ENCODE results near the gene PTCD1. TPM values are rescaled to one million over a fixed set of nuclear protein-coding genes. Genes with fewer than 3 reads are reported as not detected.

Gene PTCD1
- total RNA-seq, 1 donor from 2014 or later = 5.4 TPM

GRCh38 chr7:99372275-99373090, 66.1 kb downstream of the PTCD1 start:
- Mint-ChIP-seq H3K4me1 (ENCODE audit: low read depth) (peaks cover 36% of the 10 kb centered on the region), H3K27me3 (ENCODE audit: low read depth) (no peaks in the 10 kb centered on the region), H3K27ac (ENCODE audit: unreplicated experiment) (peak overlapping the region; percentile 87), H3K9me3 (ENCODE audit: low read depth) (no peaks in the 10 kb centered on the region), H3K36me3 (ENCODE audit: low read depth) (no peaks in the 10 kb centered on the region), H3K4me3 (ENCODE audit: unreplicated experiment) (peak overlapping the region; percentile 43)
- no peak for TF ChIP-seq CTCF (IDR thresholded peaks at IDR 0.05)
- no peak for DNase-seq (ENCODE audit: low spot score)

- Mint-ChIP-seq H3K4me3 (ENCODE audit: unreplicated experiment) (no peak overlapping the region), H3K4me1 (ENCODE audit: low read depth) (peaks cover 36% of the 10 kb centered on the region), H3K27ac (ENCODE audit: unreplicated experiment) (no peak overlapping the region), H3K9me3 (ENCODE audit: low read depth) (no peaks in the 10 kb centered on the region), H3K36me3 (ENCODE audit: low read depth) (peaks cover 4% of the 10 kb centered on the region), H3K27me3 (ENCODE audit: low read depth) (no peaks in the 10 kb centered on the region)
- no peak for TF ChIP-seq CTCF (IDR thresholded peaks at IDR 0.05)
- DNase-seq (ENCODE audit: low spot score) = no peak
Measured at GRCh38 chr7:99371376-99371920, 67.2 kb downstream of the PTCD1 start.

GRCh38 chr7:99369767-99370391, 68.7 kb downstream of the PTCD1 start:
- Mint-ChIP-seq H3K9me3 (ENCODE audit: low read depth) (no peaks in the 10 kb centered on the region), H3K27ac (ENCODE audit: unreplicated experiment) (peak overlapping the region; percentile 36), H3K27me3 (ENCODE audit: low read depth) (no peaks in the 10 kb centered on the region), H3K4me3 (ENCODE audit: unreplicated experiment) (no peak overlapping the region), H3K4me1 (ENCODE audit: low read depth) (peaks cover 36% of the 10 kb centered on the region), H3K36me3 (ENCODE audit: low read depth) (peaks cover 11% of the 10 kb centered on the region)
- no peak for DNase-seq (ENCODE audit: low spot score)
- TF ChIP-seq CTCF (IDR thresholded peaks at IDR 0.05) = no peak

GRCh38 chr7:99368750-99369389, 69.7 kb downstream of the PTCD1 start:
- peak overlapping the region; percentile 6 for H3K27ac Mint-ChIP-seq (ENCODE audit: unreplicated experiment)
- no peak for TF ChIP-seq CTCF (IDR thresholded peaks at IDR 0.05)
- H3K27me3 Mint-ChIP-seq (ENCODE audit: low read depth) = no peaks in the 10 kb centered on the region
- H3K4me1 Mint-ChIP-seq (ENCODE audit: low read depth) = peaks cover 36% of the 10 kb centered on the region
- no peak overlapping the region for H3K4me3 Mint-ChIP-seq (ENCODE audit: unreplicated experiment)
- no peaks in the 10 kb centered on the region for H3K9me3 Mint-ChIP-seq (ENCODE audit: low read depth)
- no peak for DNase-seq (ENCODE audit: low spot score)
- H3K36me3 Mint-ChIP-seq (ENCODE audit: low read depth) = peaks cover 16% of the 10 kb centered on the region

Other genes with a start within 250 kb of the PTCD1 start
- gene KPNA7, start 230.7 kb downstream of the PTCD1 start, total RNA-seq = not detected in 3 replicates
- not detected in 3 replicates for gene MYH16, start 166.0 kb downstream of the PTCD1 start, total RNA-seq
- gene ARPC1A, start 112.9 kb downstream of the PTCD1 start, total RNA-seq = 103 to 110 TPM (median 104 TPM) in 3 replicates
- 120 to 134 TPM (median 130 TPM) in 3 replicates for gene ARPC1B, start 64.1 kb downstream of the PTCD1 start, total RNA-seq
- 91.2 to 101 TPM (median 92.2 TPM) in 3 replicates for gene PDAP1, start 30.2 kb downstream of the PTCD1 start, total RNA-seq
- gene BUD31, start 29.8 kb downstream of the PTCD1 start, total RNA-seq = 88.3 to 120 TPM (median 108 TPM) in 3 replicates
- 25.4 to 36.6 TPM (median 29.0 TPM) in 3 replicates for gene CPSF4, start 145 bp upstream of the PTCD1 start, total RNA-seq
- 225 to 264 TPM (median 239 TPM) in 3 replicates for gene ATP5MF, start 27.4 kb upstream of the PTCD1 start, total RNA-seq
- gene ZNF789, start 34.1 kb upstream of the PTCD1 start, total RNA-seq = 7.3 to 15.2 TPM (median 10.0 TPM) in 3 replicates
- 13.9 to 21.2 TPM (median 15.7 TPM) in 3 replicates for gene ZNF394, start 61.5 kb upstream of the PTCD1 start, total RNA-seq
- gene ZKSCAN5, start 65.9 kb upstream of the PTCD1 start, total RNA-seq = 11.5 to 12.4 TPM (median 11.5 TPM) in 3 replicates
- 3.3 to 5.1 TPM (median 3.9 TPM) in 3 replicates for gene FAM200A, start 113.3 kb upstream of the PTCD1 start, total RNA-seq
- gene ZNF655, start 119.8 kb upstream of the PTCD1 start, total RNA-seq = 38.8 to 45.3 TPM (median 41.6 TPM) in 3 replicates
- 0.56 to 1.8 TPM (median 0.75 TPM) in 3 replicates for gene TMEM225B, start 159.5 kb upstream of the PTCD1 start, total RNA-seq
- 10.4 to 19.9 TPM (median 14.1 TPM) in 3 replicates for gene ZSCAN25, start 178.1 kb upstream of the PTCD1 start, total RNA-seq
- gene CYP3A5, start 241.2 kb upstream of the PTCD1 start, total RNA-seq = not detected in 3 replicates

Measured in chondrocyte (in vitro differentiated cells).